ENCODE results near the gene TDRD1. TPM values are rescaled to one million over a fixed set of nuclear protein-coding genes. Genes with fewer than 3 reads are reported as not detected.

TDRD1 gene
- total RNA-seq, 1 donor = 0.43 TPM

DNA sequence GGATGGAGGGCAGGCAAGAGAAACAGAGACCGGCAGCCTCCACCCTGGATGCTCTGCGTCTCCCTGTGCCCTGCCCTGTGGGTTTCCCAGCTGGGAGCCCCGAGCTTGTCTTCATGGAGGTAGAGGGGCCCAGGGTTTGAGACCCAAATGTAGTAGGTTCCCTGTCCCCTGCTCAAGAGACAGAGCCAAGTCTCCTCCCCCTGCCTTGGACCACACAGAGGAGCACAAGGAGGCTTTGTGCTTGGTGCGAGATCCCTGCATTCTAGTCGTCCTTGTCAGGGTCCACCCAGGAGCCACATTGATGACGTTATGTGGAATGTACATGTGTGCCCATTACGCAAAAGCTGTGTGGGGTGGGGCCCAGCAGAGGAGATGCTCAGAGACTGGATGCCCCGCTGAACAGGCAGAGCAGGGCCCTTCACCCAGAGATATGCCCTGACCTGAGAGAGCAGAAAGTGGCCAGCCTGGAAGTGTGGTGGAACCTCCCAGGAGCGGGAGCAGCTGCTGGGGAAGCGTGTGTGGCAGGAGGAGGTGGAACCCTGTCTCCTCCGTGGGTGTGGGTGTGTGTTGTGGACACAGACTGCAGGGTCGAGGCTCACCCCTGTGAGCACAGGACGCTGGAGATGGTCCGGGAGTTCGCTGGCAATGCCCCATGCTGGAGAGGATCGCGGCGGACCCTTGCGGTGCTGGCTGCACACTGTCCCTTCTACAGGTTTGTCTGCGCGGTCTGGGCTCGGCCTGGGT is 99.2 kb downstream of the TDRD1 start:
- no peak for DNase-seq (ENCODE audit: low read depth)
- TF ChIP-seq, protein P1, sequence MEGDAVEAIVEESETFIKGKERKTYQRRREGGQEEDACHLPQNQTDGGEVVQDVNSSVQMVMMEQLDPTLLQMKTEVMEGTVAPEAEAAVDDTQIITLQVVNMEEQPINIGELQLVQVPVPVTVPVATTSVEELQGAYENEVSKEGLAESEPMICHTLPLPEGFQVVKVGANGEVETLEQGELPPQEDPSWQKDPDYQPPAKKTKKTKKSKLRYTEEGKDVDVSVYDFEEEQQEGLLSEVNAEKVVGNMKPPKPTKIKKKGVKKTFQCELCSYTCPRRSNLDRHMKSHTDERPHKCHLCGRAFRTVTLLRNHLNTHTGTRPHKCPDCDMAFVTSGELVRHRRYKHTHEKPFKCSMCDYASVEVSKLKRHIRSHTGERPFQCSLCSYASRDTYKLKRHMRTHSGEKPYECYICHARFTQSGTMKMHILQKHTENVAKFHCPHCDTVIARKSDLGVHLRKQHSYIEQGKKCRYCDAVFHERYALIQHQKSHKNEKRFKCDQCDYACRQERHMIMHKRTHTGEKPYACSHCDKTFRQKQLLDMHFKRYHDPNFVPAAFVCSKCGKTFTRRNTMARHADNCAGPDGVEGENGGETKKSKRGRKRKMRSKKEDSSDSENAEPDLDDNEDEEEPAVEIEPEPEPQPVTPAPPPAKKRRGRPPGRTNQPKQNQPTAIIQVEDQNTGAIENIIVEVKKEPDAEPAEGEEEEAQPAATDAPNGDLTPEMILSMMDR (IDR thresholded peaks at IDR 0.05; ENCODE audit: insufficient read depth, low read depth, low read length) = no peak

DNA sequence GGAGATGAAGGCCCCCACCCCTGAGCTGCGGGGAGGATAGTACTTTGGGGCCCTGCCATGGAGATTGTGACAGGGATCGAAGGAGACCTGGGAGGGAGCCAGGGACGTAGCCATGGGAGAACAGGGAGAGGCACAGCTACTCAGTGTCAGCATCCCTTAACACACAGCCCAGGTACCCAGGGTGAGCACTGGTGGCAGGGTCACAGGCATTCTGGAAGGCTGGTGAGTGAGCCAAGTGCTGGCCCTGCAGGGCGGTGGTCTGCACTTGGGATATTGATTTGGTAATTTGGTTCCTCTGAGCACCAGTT is 99.7 kb downstream of the TDRD1 start:
- TF ChIP-seq, protein P1 (IDR thresholded peaks at IDR 0.05; ENCODE audit: insufficient read depth, low read depth, low read length) = no peak
- no peak for DNase-seq (ENCODE audit: low read depth)
- no peak overlapping the region for H3K4me3 ChIP-seq (ENCODE audit: low read depth, low read length)

More for the DNA sequence above, 99.2 kb downstream of the TDRD1 start:
- no peak overlapping the region for H3K4me3 ChIP-seq (ENCODE audit: low read depth, low read length)

DNA sequence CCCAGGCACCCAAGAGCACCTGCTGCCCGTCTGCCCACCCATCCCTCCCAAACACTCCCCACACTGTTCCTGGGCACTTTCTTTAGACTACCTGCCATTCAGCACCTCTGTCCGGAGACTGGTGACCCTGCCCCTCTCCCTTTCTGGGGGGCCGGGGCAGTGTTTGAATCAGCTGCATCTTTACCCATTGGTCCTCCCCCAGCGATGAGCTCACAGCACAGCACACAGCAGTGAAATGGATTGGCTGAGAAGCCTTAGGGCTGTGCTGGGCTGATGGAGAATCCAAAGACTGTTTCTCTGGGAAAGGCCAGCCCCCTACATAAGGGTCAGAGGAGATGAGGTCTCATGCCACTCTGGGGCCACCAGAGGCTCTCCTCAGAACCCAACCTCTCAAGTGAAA is 100.1 kb downstream of the TDRD1 start:
- TF ChIP-seq, protein P1 (IDR thresholded peaks at IDR 0.05; ENCODE audit: insufficient read depth, low read depth, low read length) = no peak
- H3K4me3 ChIP-seq (ENCODE audit: low read depth, low read length) = no peak overlapping the region
- DNase-seq (ENCODE audit: low read depth) = no peak

DNA sequence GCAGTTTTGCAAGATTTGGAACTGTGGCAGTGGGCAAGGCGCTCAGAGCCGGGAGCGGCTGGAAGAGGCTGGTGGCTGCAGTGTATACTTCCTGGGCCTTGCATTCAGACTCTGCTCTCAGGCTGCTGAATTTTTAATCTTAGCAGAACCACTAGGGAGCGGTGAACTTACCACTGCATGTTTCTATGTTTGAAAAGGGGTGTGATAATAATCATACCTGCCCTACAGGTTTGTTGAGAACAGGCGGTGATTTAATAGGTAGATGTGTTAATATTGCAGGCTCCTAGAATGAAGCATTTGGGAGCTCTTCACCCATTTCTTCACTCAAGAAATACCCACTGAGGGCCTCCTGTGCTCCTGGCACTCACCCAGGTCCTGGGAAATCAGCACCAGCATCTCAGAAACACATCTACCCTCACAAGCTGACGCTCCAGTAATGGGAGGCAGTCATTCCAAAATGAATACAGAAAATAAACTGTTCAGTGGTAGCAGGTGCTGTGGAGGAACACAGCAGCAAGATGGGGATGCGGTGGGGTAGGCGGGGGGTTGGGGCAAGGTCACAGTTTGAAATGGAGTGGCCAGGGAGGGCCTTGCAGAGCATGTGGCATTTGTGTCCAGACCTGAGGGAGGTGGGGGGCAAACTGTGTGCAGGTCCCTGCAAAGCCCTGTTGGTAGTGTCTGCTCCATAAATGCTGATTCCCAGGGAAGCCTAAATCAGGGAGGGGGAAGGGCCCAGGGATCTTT is 100.9 kb downstream of the TDRD1 start:
- TF ChIP-seq, protein P1 (IDR thresholded peaks at IDR 0.05; ENCODE audit: insufficient read depth, low read depth, low read length) = no peak
- no peak for DNase-seq (ENCODE audit: low read depth)
- no peak overlapping the region for H3K4me3 ChIP-seq (ENCODE audit: low read depth, low read length)

DNA sequence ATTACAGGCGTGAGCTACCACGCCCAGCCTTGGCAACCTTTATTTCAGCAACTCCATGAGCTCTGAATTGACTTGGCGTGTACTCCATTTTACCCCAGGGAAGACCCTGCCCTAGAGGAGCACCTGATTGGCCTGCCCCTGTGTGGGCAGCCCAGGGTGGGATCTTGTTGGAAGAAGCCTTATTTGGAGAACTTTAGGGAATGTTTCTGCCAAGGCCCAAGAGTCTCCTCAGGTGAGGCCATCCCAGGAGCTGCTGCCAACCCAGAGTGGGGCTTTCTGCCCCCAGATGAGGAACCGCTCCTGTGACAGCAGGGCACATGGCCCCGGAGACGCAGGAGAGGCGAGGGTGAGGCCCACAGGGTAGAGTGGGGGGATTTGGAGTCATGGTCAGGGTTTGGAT is 101.9 kb downstream of the TDRD1 start:
- DNase-seq (ENCODE audit: low read depth) = no peak
- TF ChIP-seq, protein P1 (IDR thresholded peaks at IDR 0.05; ENCODE audit: insufficient read depth, low read depth, low read length) = no peak
- H3K4me3 ChIP-seq (ENCODE audit: low read depth, low read length) = no peak overlapping the region

DNA sequence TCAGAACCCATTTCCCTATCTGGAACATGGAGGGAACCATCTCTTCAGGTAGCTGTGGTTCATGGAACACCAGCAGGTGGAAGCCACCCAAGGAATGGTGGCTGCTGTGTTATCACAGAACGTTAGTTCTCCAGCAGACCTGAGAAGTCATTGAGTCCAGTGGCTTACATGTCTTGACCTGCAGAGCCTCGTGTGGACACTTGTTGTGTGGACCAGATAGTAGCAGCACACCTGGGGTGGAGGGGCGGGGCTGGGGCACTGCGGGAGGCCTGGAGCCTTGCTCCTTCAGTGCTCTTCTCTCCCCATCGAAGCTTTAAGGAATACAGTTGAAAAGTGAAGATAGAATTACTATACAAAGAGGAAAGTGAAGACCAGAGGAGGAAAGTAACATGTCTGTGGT is 102.3 kb downstream of the TDRD1 start:
- no peak for DNase-seq (ENCODE audit: low read depth)
- H3K4me3 ChIP-seq (ENCODE audit: low read depth, low read length) = no peak overlapping the region
- TF ChIP-seq, protein P1 (IDR thresholded peaks at IDR 0.05; ENCODE audit: insufficient read depth, low read depth, low read length) = no peak

Small RNA genes within 50 kb of the gene (small RNA-seq; reads per million reads assigned to genes)
- gene RF02277 = not detected

Other genes with a start within 250 kb of the TDRD1 start
- not detected in 2 replicates for gene ADRB1, start 135.5 kb upstream of the TDRD1 start, total RNA-seq
- 15.1 and 22.0 TPM in 2 replicates for gene CCDC186, start 5.2 kb upstream of the TDRD1 start, total RNA-seq
- gene VWA2, start 59.9 kb downstream of the TDRD1 start, total RNA-seq = under 0.01 TPM in 1 of 2 replicates, not detected in the other
- 5.5 and 7.3 TPM in 2 replicates for gene AFAP1L2, start 225.1 kb downstream of the TDRD1 start, total RNA-seq